ENCODE measurements around the gene CDK5. TPM values are rescaled to one million over a fixed set of nuclear protein-coding genes. Genes with fewer than 3 reads are reported as not detected.
"Not testable (repeated sequence)": the region's sequence is repeated elsewhere in the genome, so short reads cannot be mapped to it uniquely, and the experiment has no call there.

The CDK5 gene
- total RNA-seq, 2 donors from 2014 or later, result 12.5 to 16.2 TPM

GRCh38 chr7:151012031-151012692, 45.5 kb downstream of the CDK5 start:
- no peak for ATAC-seq
- Mint-ChIP-seq H3K36me3 (no peaks in the 10 kb centered on the region), H3K9me3 (no peaks in the 10 kb centered on the region), H3K4me3 (peak overlapping the region; percentile 55), H3K27me3 (peaks cover 0 to 2% of the 10 kb centered on the region in 2 donors), H3K27ac (peak overlapping the region in 1 of 2 donors; percentile 79), H3K4me1 (ENCODE audit: low read depth in 2 of 2) (peaks cover 42 to 50% of the 10 kb centered on the region in 2 donors)
- no peak for DNase-seq (ENCODE audit: low spot score)

GRCh38 chr7:151011616-151012015, 46.1 kb downstream of the CDK5 start:
- H3K9me3 Mint-ChIP-seq; H3K27me3 Mint-ChIP-seq; H3K4me3 Mint-ChIP-seq; ATAC-seq; DNase-seq (ENCODE audit: low spot score); H3K36me3 Mint-ChIP-seq: not testable (repeated sequence)
- peaks cover 42 to 50% of the 10 kb centered on the region in 2 donors for H3K4me1 Mint-ChIP-seq (ENCODE audit: low read depth in 2 of 2)
- peak overlapping the region in 1 of 2 donors; percentile 79 for H3K27ac Mint-ChIP-seq

DNA sequence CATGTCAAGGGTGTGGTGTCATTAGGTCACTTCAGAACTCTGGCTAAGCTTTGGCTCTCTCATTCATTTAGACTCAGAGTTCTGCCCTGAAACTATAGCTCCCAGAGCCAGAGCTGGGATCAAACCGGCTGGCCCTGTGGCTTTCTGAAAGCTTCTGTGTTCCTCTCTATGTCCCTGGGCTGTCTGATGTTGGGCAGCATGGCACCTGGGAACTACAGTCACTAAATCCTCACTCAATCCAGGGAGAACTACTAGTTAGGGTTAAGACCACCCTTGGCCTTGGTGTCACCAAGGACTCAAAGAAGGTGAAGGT, 46.6 kb downstream of the CDK5 start:
- H3K4me1 Mint-ChIP-seq (ENCODE audit: low read depth in 2 of 2), result peaks cover 42 to 50% of the 10 kb centered on the region in 2 donors
- H3K9me3 Mint-ChIP-seq, result no peaks in the 10 kb centered on the region
- H3K27me3 Mint-ChIP-seq, result no peaks in the 10 kb centered on the region
- no peak for ATAC-seq
- H3K4me3 Mint-ChIP-seq, result peak overlapping the region; percentile 49
- no peak for DNase-seq (ENCODE audit: low spot score)
- H3K36me3 Mint-ChIP-seq, result no peaks in the 10 kb centered on the region
- H3K27ac Mint-ChIP-seq, result peak overlapping the region; percentile 57 to 79

GRCh38 chr7:151010307-151011096, 47.2 kb downstream of the CDK5 start:
- Mint-ChIP-seq H3K27ac (peak overlapping the region; percentile 57 to 79), H3K4me3 (peak overlapping the region; percentile 49), H3K4me1 (ENCODE audit: low read depth in 2 of 2) (peaks cover 41 to 48% of the 10 kb centered on the region in 2 donors), H3K36me3 (no peaks in the 10 kb centered on the region), H3K27me3 (no peaks in the 10 kb centered on the region), H3K9me3 (no peaks in the 10 kb centered on the region)
- ATAC-seq (peak; percentile 18 to 52), DNase-seq (ENCODE audit: low spot score) (no peak)

DNA sequence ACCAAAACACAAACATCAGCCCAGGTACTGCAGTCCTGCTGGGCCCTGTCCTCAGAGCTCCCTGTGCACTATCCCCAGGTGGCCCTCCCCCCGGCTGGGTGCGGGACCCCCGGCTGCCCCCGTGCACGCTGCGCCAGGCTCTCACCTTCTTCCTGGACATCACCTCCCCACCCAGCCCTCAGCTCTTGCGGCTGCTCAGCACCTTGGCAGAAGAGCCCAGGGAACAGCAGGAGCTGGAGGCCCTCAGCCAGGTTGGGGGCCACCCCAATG, 47.7 kb downstream of the CDK5 start:
- ATAC-seq (no peak), DNase-seq (ENCODE audit: low spot score) (no peak)
- H3K27ac Mint-ChIP-seq, result no peak overlapping the region
- no peaks in the 10 kb centered on the region for H3K27me3 Mint-ChIP-seq
- H3K4me3 Mint-ChIP-seq, result peak overlapping the region; percentile 49
- H3K4me1 Mint-ChIP-seq (ENCODE audit: low read depth in 2 of 2), result peaks cover 35 to 43% of the 10 kb centered on the region in 2 donors
- no peaks in the 10 kb centered on the region for H3K36me3 Mint-ChIP-seq
- H3K9me3 Mint-ChIP-seq, result no peaks in the 10 kb centered on the region

- no peaks in the 10 kb centered on the region for H3K27me3 Mint-ChIP-seq
- H3K4me3 Mint-ChIP-seq, result no peak overlapping the region
- ATAC-seq, result no peak
- no peaks in the 10 kb centered on the region for H3K9me3 Mint-ChIP-seq
- peaks cover 34 to 42% of the 10 kb centered on the region in 2 donors for H3K4me1 Mint-ChIP-seq (ENCODE audit: low read depth in 2 of 2)
- H3K36me3 Mint-ChIP-seq, result no peaks in the 10 kb centered on the region
- H3K27ac Mint-ChIP-seq, result no peak overlapping the region
- DNase-seq (ENCODE audit: low spot score), result no peak
Observed at GRCh38 chr7:151009327-151010036, 48.2 kb downstream of the CDK5 start.

GRCh38 chr7:151008511-151009323, 49.0 kb downstream of the CDK5 start:
- peaks cover 28 to 38% of the 10 kb centered on the region in 2 donors for H3K4me1 Mint-ChIP-seq (ENCODE audit: low read depth in 2 of 2)

GRCh38 chr7:151008143-151008510, 49.6 kb downstream of the CDK5 start:
- H3K27me3 Mint-ChIP-seq, result no peaks in the 10 kb centered on the region
- H3K27ac Mint-ChIP-seq, result peak overlapping the region; percentile 64 to 84
- H3K9me3 Mint-ChIP-seq, result no peaks in the 10 kb centered on the region
- no peak for DNase-seq (ENCODE audit: low spot score)
- no peaks in the 10 kb centered on the region for H3K36me3 Mint-ChIP-seq
- peak; percentile 22 to 49 for ATAC-seq
- H3K4me1 Mint-ChIP-seq (ENCODE audit: low read depth in 2 of 2), result peaks cover 28 to 38% of the 10 kb centered on the region in 2 donors
- peak overlapping the region; percentile 77 for H3K4me3 Mint-ChIP-seq

More at GRCh38 chr7:151008511-151009323, 49.0 kb downstream of the CDK5 start:
- Mint-ChIP-seq H3K36me3 (no peaks in the 10 kb centered on the region), H3K27ac (peak overlapping the region; percentile 64 to 84), H3K27me3 (no peaks in the 10 kb centered on the region), H3K4me3 (peak overlapping the region; percentile 77), H3K9me3 (no peaks in the 10 kb centered on the region)
- DNase-seq (ENCODE audit: low spot score) (peak; percentile 91), ATAC-seq (peak; percentile 81 to 86)

- peak overlapping the region; percentile 77 for H3K4me3 Mint-ChIP-seq
- no peaks in the 10 kb centered on the region for H3K9me3 Mint-ChIP-seq
- H3K4me1 Mint-ChIP-seq (ENCODE audit: low read depth in 2 of 2), result peaks cover 24 to 35% of the 10 kb centered on the region in 2 donors
- H3K27ac Mint-ChIP-seq, result peak overlapping the region in 1 of 2 donors; percentile 84
- no peak for ATAC-seq
- H3K27me3 Mint-ChIP-seq, result no peaks in the 10 kb centered on the region
- H3K36me3 Mint-ChIP-seq, result no peaks in the 10 kb centered on the region
- no peak for DNase-seq (ENCODE audit: low spot score)
Observed at GRCh38 chr7:151007469-151007898, 50.2 kb downstream of the CDK5 start.

DNA sequence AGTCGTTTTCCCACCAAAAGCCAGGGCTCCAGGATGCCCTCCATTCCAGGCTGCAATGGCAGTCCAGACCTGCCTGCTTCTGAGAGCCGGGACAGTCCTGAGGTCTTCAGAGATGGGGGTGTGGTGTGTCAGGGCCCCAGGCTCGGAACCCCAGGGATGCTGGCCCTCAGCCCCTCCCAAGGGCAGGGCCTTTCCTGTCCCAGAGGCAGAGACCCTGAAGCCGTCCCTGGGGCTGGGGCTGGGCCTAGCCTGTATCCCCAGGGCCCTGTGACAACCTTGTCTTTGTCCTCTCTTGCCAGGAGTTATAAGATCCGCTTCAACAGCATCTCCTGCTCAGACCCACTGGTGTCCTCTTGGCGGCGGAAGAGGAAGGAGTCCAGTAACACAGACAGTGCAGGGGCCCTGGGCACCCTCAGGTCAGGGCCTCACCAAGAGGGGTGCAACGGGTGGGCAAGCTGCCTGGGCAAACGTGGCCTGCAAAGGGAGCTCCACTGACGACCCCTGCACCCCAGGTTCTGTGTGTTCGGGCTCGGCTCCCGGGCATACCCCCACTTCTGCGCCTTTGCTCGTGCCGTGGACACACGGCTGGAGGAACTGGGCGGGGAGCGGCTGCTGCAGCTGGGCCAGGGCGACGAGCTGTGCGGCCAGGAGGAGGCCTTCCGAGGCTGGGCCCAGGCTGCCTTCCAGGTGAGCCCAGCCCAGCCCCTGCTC, 51.0 kb downstream of the CDK5 start:
- Mint-ChIP-seq H3K4me1 (ENCODE audit: low read depth in 2 of 2) (peaks cover 21 to 34% of the 10 kb centered on the region in 2 donors), H3K9me3 (no peaks in the 10 kb centered on the region)

DNA sequence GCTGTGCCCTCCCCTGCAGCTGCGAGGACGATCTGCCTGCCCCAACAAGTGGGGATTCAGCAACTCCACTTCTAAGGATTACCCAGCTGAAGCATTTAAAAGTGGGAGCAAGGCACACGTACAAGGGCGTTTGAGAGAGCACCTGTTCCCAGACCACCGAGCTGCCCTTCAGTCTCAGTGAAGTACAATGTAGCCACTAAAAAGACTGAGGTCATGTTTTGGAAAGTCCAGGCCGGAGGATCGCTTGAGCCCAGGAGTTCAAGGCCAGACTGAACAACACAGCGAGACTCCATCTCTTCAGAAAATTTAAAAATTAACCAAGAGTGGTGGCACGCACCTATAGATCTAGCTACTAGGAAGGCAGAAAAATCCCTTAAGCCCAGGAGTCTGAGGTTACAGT, 52.1 kb downstream of the CDK5 start:
- Mint-ChIP-seq H3K9me3 (no peaks in the 10 kb centered on the region), H3K4me3 (no peak overlapping the region), H3K4me1 (ENCODE audit: low read depth in 2 of 2) (peaks cover 21 to 31% of the 10 kb centered on the region in 2 donors), H3K36me3 (no peaks in the 10 kb centered on the region), H3K27ac (peak overlapping the region in 1 of 2 donors; percentile 20), H3K27me3 (peaks cover 0 to 2% of the 10 kb centered on the region in 2 donors)
- ATAC-seq (no peak), DNase-seq (ENCODE audit: low spot score) (no peak)

More for the DNA sequence above, 51.0 kb downstream of the CDK5 start:
- DNase-seq (ENCODE audit: low spot score) (no peak), ATAC-seq (no peak)
- no peak overlapping the region for H3K4me3 Mint-ChIP-seq
- no peaks in the 10 kb centered on the region for H3K27me3 Mint-ChIP-seq
- H3K36me3 Mint-ChIP-seq, result no peaks in the 10 kb centered on the region
- H3K27ac Mint-ChIP-seq, result no peak overlapping the region
